Activated T-helper 9 cell treated with anti-CD3 and anti-CD28 coated beads, Interleukin-2, amount 50 U/mL, for 16 hours (primary cell): ENCODE data around the gene GDNF.
"Not testable (repeated sequence)": the region's sequence is repeated elsewhere in the genome, so short reads cannot be mapped to it uniquely, and the experiment has no call there.

Experiments
- DNase-seq: peaks from one replicate; pipeline ENCODE4 v3.0.0-alpha.2; 2020; ENCODE audit warnings: low read depth

Gene GDNF

GRCh38 chr5:37816331-37816730 lies 23.5 kb downstream of the GDNF start:
- DNase-seq: no peak

GRCh38 chr5:37815913-37816312 lies 23.9 kb downstream of the GDNF start:
- DNase-seq: no peak

GRCh38 chr5:37814699-37815098 lies 25.1 kb downstream of the GDNF start:
- DNase-seq: no peak

- no peak for DNase-seq
These were observed 27.5 kb downstream of the GDNF start for GRCh38 chr5:37812365-37812764.

GRCh38 chr5:37811866-37812265 lies 28.0 kb downstream of the GDNF start:
- DNase-seq: no peak

- no peak for DNase-seq
These were observed 29.5 kb downstream of the GDNF start for GRCh38 chr5:37810311-37810710.

GRCh38 chr5:37808945-37809344 lies 30.9 kb downstream of the GDNF start:
- DNase-seq: no peak

- DNase-seq: no peak
These were observed 32.1 kb downstream of the GDNF start for GRCh38 chr5:37807621-37808301.

GRCh38 chr5:37807015-37807414 lies 32.8 kb downstream of the GDNF start:
- DNase-seq: no peak

- no peak for DNase-seq
These were observed 33.4 kb downstream of the GDNF start for GRCh38 chr5:37806476-37806875.

- no peak for DNase-seq
These were observed 33.8 kb downstream of the GDNF start for GRCh38 chr5:37806016-37806415.

GRCh38 chr5:37804401-37804800 lies 35.4 kb downstream of the GDNF start:
- no peak for DNase-seq

GRCh38 chr5:37803487-37803886 lies 36.4 kb downstream of the GDNF start:
- DNase-seq: no peak

- DNase-seq: no peak
These were observed 38.3 kb downstream of the GDNF start for GRCh38 chr5:37801521-37801920.

- no peak for DNase-seq
These were observed 39.9 kb downstream of the GDNF start for GRCh38 chr5:37799865-37800421.

- not testable (repeated sequence) for DNase-seq
These were observed 43.4 kb downstream of the GDNF start for GRCh38 chr5:37796435-37796834.

GRCh38 chr5:37795292-37795691 lies 44.5 kb downstream of the GDNF start:
- not testable (repeated sequence) for DNase-seq

GRCh38 chr5:37792975-37793631 lies 46.7 kb downstream of the GDNF start:
- DNase-seq: no peak

- DNase-seq: no peak
These were observed 48.5 kb downstream of the GDNF start for GRCh38 chr5:37791321-37791720.

GRCh38 chr5:37789991-37790390 lies 49.9 kb downstream of the GDNF start:
- no peak for DNase-seq

GRCh38 chr5:37787742-37788141 lies 52.1 kb downstream of the GDNF start:
- no peak for DNase-seq

- DNase-seq: no peak
These were observed 52.9 kb downstream of the GDNF start for GRCh38 chr5:37786862-37787519.

GRCh38 chr5:37786416-37786815 lies 53.4 kb downstream of the GDNF start:
- no peak for DNase-seq
